CD14-positive monocyte (primary cell): ENCODE measurements around the gene CGRRF1. TPM values are rescaled to one million over a fixed set of nuclear protein-coding genes. Genes with fewer than 3 reads are reported as not detected.

Experiments used
- DNase-seq, 3 donors: peaks; one replicate each; pipeline ENCODE4 v3.0.0-alpha.2; 2011 to 2022
- H2AFZ ChIP-seq: 2 replicates; pipeline ENCODE4 v1.6.0; 2012; ENCODE audit warnings: mild to moderate bottlenecking, low read depth, low read length, inconsistent platforms; ENCODE audit not compliant: insufficient read depth, poor library complexity, severe bottlenecking
- H3K27ac ChIP-seq, 2 donors: 1 replicate in 1 of 2; 2 replicates in 1 of 2; pipeline ENCODE4 v1.5.1; 2012 to 2013; ENCODE audit warnings: low read length in 2 of 2, control low read depth in 1 of 2, inconsistent platforms in 1 of 2, low read depth in 1 of 2, mild to moderate bottlenecking in 1 of 2
- H3K27me3 ChIP-seq, 2 donors: one replicate each; pipeline versions ENCODE4 v1.6.0 to v1.6.1; 2011 to 2013; ENCODE audit warnings: low read length in 2 of 2; ENCODE audit not compliant: control insufficient read depth in 2 of 2, insufficient read depth in 2 of 2
- H3K36me3 ChIP-seq, 2 donors: replicated peaks in 1 of 2; 1 replicate in 1 of 2; 2 replicates in 1 of 2; pipeline versions ENCODE4 v1.5.1 to v1.6.1; 2012 to 2013; ENCODE audit warnings: low read length in 2 of 2, control low read depth in 1 of 2, inconsistent platforms in 1 of 2, mild to moderate bottlenecking in 1 of 2; ENCODE audit not compliant: insufficient read depth in 2 of 2, control insufficient read depth in 1 of 2
- H3K4me1 ChIP-seq, 2 donors: 1 replicate in 1 of 2; 2 replicates in 1 of 2; pipeline versions ENCODE4 v1.5.1 to v1.6.1; 2012 to 2013; ENCODE audit warnings: low read length in 2 of 2, control low read depth in 1 of 2, inconsistent platforms in 1 of 2, mild to moderate bottlenecking in 1 of 2, moderate library complexity in 1 of 2; ENCODE audit not compliant: insufficient read depth in 2 of 2, control insufficient read depth in 1 of 2
- H3K4me2 ChIP-seq: replicated peaks from 2 replicates; pipeline ENCODE3; 2012; ENCODE audit warnings: low read length, moderate library complexity, mild to moderate bottlenecking; ENCODE audit not compliant: poor library complexity, severe bottlenecking; ENCODE audit errors: extremely low read depth
- H3K4me3 ChIP-seq, 3 experiments: fragments of 200-600 bp in 1 of 3; sonication (generic) in 1 of 3; replicated peaks in 1 of 3; 1 replicate in 2 of 3; 2 replicates in 1 of 3; pipeline ENCODE4 v1.5.1; 2011 to 2013; ENCODE audit warnings: low read length in 3 of 3, mild to moderate bottlenecking in 3 of 3, control low read depth in 2 of 3, low read depth in 2 of 3, inconsistent platforms in 1 of 3, moderate library complexity in 1 of 3
- H3K79me2 ChIP-seq: 2 replicates; pipeline ENCODE4 v1.6.0; 2012; ENCODE audit warnings: mild to moderate bottlenecking, control low read depth, inconsistent platforms, low read length, moderate library complexity; ENCODE audit not compliant: insufficient read depth
- H3K9ac ChIP-seq: 2 replicates; pipeline ENCODE4 v1.6.0; 2017; ENCODE audit warnings: low read length, mild to moderate bottlenecking; ENCODE audit not compliant: insufficient read depth, poor library complexity, severe bottlenecking
- H3K9me3 ChIP-seq, 2 donors: replicated peaks in 1 of 2; 1 replicate in 1 of 2; 2 replicates in 1 of 2; pipeline versions ENCODE4 v1.5.1 to v1.6.1; 2012 to 2013; ENCODE audit warnings: low read length in 2 of 2, control low read depth in 1 of 2; ENCODE audit not compliant: control insufficient read depth in 1 of 2, insufficient read depth in 1 of 2
- H4K20me1 ChIP-seq: 2 replicates; pipeline ENCODE4 v1.6.0; 2012; ENCODE audit warnings: mild to moderate bottlenecking, low read length, control low read depth, moderate library complexity; ENCODE audit not compliant: insufficient read depth
- H3K27ac Mint-ChIP-seq, 7 donors: one replicate each; pipeline ENCODE4 v1.8.0; 2020; ENCODE audit warnings: mild to moderate bottlenecking in 7 of 7, mixed read lengths in 7 of 7, moderate library complexity in 6 of 7, inconsistent platforms in 2 of 7
- H3K27me3 Mint-ChIP-seq, 3 donors: one replicate each; pipeline ENCODE4 v1.8.0; 2021 to 2022; ENCODE audit warnings: low read depth in 3 of 3, mild to moderate bottlenecking in 3 of 3, mixed read lengths in 3 of 3, moderate library complexity in 3 of 3, inconsistent platforms in 1 of 3
- H3K36me3 Mint-ChIP-seq, 2 donors: one replicate each; pipeline ENCODE4 v1.8.0; 2020; ENCODE audit warnings: mixed read lengths in 2 of 2, inconsistent platforms in 1 of 2, mild to moderate bottlenecking in 1 of 2
- H3K4me1 Mint-ChIP-seq: one replicate; pipeline ENCODE4 v1.8.0; 2020; ENCODE audit warnings: mild to moderate bottlenecking, mixed read lengths
- H3K4me3 Mint-ChIP-seq, 2 donors: one replicate each; pipeline ENCODE4 v1.8.0; 2020; ENCODE audit warnings: mild to moderate bottlenecking in 2 of 2, mixed read lengths in 2 of 2, moderate library complexity in 1 of 2
- H3K9me3 Mint-ChIP-seq, 7 donors: one replicate each; pipeline ENCODE4 v1.8.0; 2020 to 2022; ENCODE audit warnings: mixed read lengths in 7 of 7, mild to moderate bottlenecking in 6 of 7, moderate library complexity in 6 of 7, inconsistent platforms in 2 of 7
- WGBS: methylation state at CpG from one replicate; pipeline ENCODE4 v1.1.5; 2013; ENCODE audit warnings: missing lambda C conversion rate; ENCODE audit not compliant: insufficient coverage; 5-methylcytosine and 5-hydroxymethylcytosine counted together
- intact Hi-C, 2 donors: fragments of 100-400 bp; cut with micrococcal nuclease; formaldehyde crosslinking; loops; one replicate each; pipeline versions ENCODE4 v1.15.0 to v1.15.1; 2023
- polyA plus RNA-seq, 3 donors: library from polyadenylated mRNA; depleted of rRNA in 1 of 3; unstranded in 2 of 3; stranded (reverse) in 1 of 3; fragments of 300-500 nt in 2 of 3; fragments of >200 nt in 1 of 3; fragmentation: Illumina TruSeq in 2 of 3; gene quantifications; 1 replicate in 2 of 3; 2 replicates in 1 of 3; pipeline ENCODE4 v1.2.3, GENCODE V29; 2012 to 2021
- TF ChIP-seq, protein P1 (sequence below): fragments of 200-600 bp; IDR thresholded peaks from one replicate; pipeline ENCODE4 v1.8.0; 2022; ENCODE audit warnings: antibody characterized with exemption, mild to moderate bottlenecking

The CGRRF1 gene
- polyA plus RNA-seq, 3 donors = 5.8 to 19.4 (median 18.6) TPM

- H3K4me2 ChIP-seq = no peak overlapping the region
- H3K27ac ChIP-seq = no peak overlapping the region
- H3K9me3 Mint-ChIP-seq = peaks cover 9 to 17% (median 14%) of the 10 kb centered on the region in 7 donors
- intact Hi-C loops = no loop called here
- peaks cover 5 to 17% of the 10 kb centered on the region in 2 donors for H3K27me3 ChIP-seq
- H3K36me3 Mint-ChIP-seq = peaks cover 0 to 7% of the 10 kb centered on the region in 2 donors
- H3K27ac Mint-ChIP-seq = no peak overlapping the region
- no peak for DNase-seq
- no peak overlapping the region for H3K4me3 Mint-ChIP-seq
- H3K27me3 Mint-ChIP-seq = peaks cover 9 to 17% (median 10%) of the 10 kb centered on the region in 3 donors
- no peak overlapping the region for H3K9ac ChIP-seq
- peaks cover 5 to 18% of the 10 kb centered on the region in 2 donors for H3K9me3 ChIP-seq
- TF ChIP-seq, protein P1, sequence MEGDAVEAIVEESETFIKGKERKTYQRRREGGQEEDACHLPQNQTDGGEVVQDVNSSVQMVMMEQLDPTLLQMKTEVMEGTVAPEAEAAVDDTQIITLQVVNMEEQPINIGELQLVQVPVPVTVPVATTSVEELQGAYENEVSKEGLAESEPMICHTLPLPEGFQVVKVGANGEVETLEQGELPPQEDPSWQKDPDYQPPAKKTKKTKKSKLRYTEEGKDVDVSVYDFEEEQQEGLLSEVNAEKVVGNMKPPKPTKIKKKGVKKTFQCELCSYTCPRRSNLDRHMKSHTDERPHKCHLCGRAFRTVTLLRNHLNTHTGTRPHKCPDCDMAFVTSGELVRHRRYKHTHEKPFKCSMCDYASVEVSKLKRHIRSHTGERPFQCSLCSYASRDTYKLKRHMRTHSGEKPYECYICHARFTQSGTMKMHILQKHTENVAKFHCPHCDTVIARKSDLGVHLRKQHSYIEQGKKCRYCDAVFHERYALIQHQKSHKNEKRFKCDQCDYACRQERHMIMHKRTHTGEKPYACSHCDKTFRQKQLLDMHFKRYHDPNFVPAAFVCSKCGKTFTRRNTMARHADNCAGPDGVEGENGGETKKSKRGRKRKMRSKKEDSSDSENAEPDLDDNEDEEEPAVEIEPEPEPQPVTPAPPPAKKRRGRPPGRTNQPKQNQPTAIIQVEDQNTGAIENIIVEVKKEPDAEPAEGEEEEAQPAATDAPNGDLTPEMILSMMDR = no peak
- no peak overlapping the region for H3K4me3 ChIP-seq
- H3K4me1 Mint-ChIP-seq = peaks cover 1% of the 10 kb centered on the region
- peaks cover under 1 to 1% of the 10 kb centered on the region in 2 donors for H3K4me1 ChIP-seq
- H4K20me1 ChIP-seq = no peaks in the 10 kb centered on the region
- no peaks in the 10 kb centered on the region for H3K79me2 ChIP-seq
- 100% methylated on average over 3 of the region's 6 CpGs for WGBS
- no peak overlapping the region for H2AFZ ChIP-seq
- H3K36me3 ChIP-seq = no peaks in the 10 kb centered on the region
Measured at GRCh38 chr14:54574528-54574927, 64.8 kb downstream of the CGRRF1 start.

DNA sequence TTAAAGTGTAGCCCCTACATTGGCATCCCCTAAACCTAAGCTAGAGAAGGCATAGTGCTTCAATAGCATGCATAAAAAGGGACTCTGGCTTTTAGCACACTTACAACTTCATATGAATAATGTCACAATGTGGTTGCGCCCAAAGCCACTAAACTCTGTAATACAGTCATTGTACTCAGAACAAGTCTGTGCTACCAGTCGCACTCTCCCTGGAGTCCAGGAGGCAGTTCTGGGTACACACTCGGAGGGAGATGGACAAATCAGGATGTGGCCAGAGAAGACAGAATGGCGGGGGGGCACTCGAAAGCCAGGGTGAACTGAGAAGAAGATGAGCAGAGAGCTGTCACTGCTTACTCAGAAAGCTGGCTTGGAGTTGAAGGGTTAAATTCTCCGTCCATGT is 67.8 kb downstream of the CGRRF1 start:
- peaks cover 4% of the 10 kb centered on the region for H3K4me1 Mint-ChIP-seq
- H3K27me3 Mint-ChIP-seq = peaks cover 0 to 5% (median 3%) of the 10 kb centered on the region in 3 donors
- Histone ChIP-seq H3K27ac (no peak overlapping the region), H3K4me3 (no peak overlapping the region), H3K27me3 (no peaks in the 10 kb centered on the region), H4K20me1 (no peaks in the 10 kb centered on the region), H3K9me3 (peaks cover 0 to 9% of the 10 kb centered on the region in 2 donors), H3K9ac (no peak overlapping the region), H2AFZ (no peak overlapping the region), H3K4me1 (no peaks in the 10 kb centered on the region), H3K79me2 (no peaks in the 10 kb centered on the region), H3K4me2 (no peak overlapping the region), H3K36me3 (no peaks in the 10 kb centered on the region)
- 92% methylated on average over 5 of the region's 6 CpGs for WGBS
- H3K9me3 Mint-ChIP-seq = peaks cover 7 to 10% (median 8%) of the 10 kb centered on the region in 7 donors
- TF ChIP-seq, protein P1 = no peak
- no peak overlapping the region for H3K4me3 Mint-ChIP-seq
- H3K36me3 Mint-ChIP-seq = peaks cover 0 to 3% of the 10 kb centered on the region in 2 donors
- no peak for DNase-seq
- intact Hi-C loops = no loop called here
- no peak overlapping the region for H3K27ac Mint-ChIP-seq
